K562 (cell line): ENCODE results near the gene KLHL30. TPM values are rescaled to one million over a fixed set of nuclear protein-coding genes. Genes with fewer than 3 reads are reported as not detected.

Experiments used
- ATAC-seq: fragments of 200-7000 bp; cut with Tn5 transposase; 3 replicates; pipeline ENCODE4 v1.9.1; 2020; ENCODE audit warnings: moderate library complexity
- BruUV-seq: library from RNA; stranded (reverse); fragments of 400-500 nt; replicated peaks from 2 replicates; lab custom pipeline; 2021; lab: Mats Ljungman, UMichigan
- CTCF ChIA-PET: fragments of 300-600 bp; formaldehyde crosslinking; extraction: SDS; loops from one replicate; lab custom pipeline; 2021; ENCODE audit warnings: low intra/inter-chr PET ratio; lab: Yijun Ruan, JAX
- POLR2A ChIA-PET: fragments of 300-600, 350-650 bp; sonication (Branson Sonifier 250); formaldehyde crosslinking; extraction: SDS; loops from one replicate; lab custom pipeline; 2021; ENCODE audit warnings: antibody characterized with exemption, inconsistent platforms; lab: Yijun Ruan, JAX
- DNase-seq, 4 experiments: peaks; one replicate each; pipeline versions ENCODE4 v3.0.0 to v3.0.0-alpha.2; 2011 to 2018; ENCODE audit warnings: low spot score in 3 of 4, mixed read lengths in 3 of 4; ENCODE audit errors: extremely low read depth in 1 of 4
- FAIRE-seq: peaks from 2 replicates; lab custom pipeline; 2011; peaks lifted over from hg19 to GRCh38; lab: Jason Lieb, UNC
- H2AFZ ChIP-seq: 2 replicates; pipeline ENCODE4 v1.6.0; 2011; ENCODE audit warnings: low read depth, low read length, control low read depth, inconsistent platforms
- H3K27ac ChIP-seq: fragments of 200-600 bp; 3 replicates; pipeline ENCODE4 v1.8.0; 2011; ENCODE audit warnings: low read depth, mild to moderate bottlenecking, control low read depth, inconsistent platforms, low read length, moderate library complexity, mixed read lengths; ENCODE audit errors: extremely low read depth
- H3K27me3 ChIP-seq, 2 experiments: fragments of 300-600 bp in 1 of 2; 2 replicates in 1 of 2; 3 replicates in 1 of 2; pipeline versions ENCODE4 v1.6.0 to v1.8.0; 2011; ENCODE audit warnings: inconsistent platforms in 2 of 2, low read length in 2 of 2, mild to moderate bottlenecking in 1 of 2, mixed read lengths in 1 of 2, moderate library complexity in 1 of 2; ENCODE audit not compliant: control insufficient read depth in 2 of 2, insufficient read depth in 2 of 2
- H3K36me3 ChIP-seq: fragments of 300-600 bp; 3 replicates; pipeline ENCODE4 v1.8.0; 2011; ENCODE audit warnings: mild to moderate bottlenecking, low read length, inconsistent platforms; ENCODE audit not compliant: control insufficient read depth, insufficient read depth
- H3K4me1 ChIP-seq, 2 experiments: fragments of 200-600 bp in 1 of 2; replicated peaks in 1 of 2; 2 replicates in 1 of 2; 3 replicates in 1 of 2; pipeline versions ENCODE4 v1.5.1 to v1.8.0; 2011; ENCODE audit warnings: inconsistent platforms in 2 of 2, low read length in 2 of 2, mild to moderate bottlenecking in 1 of 2, mixed read lengths in 1 of 2, moderate library complexity in 1 of 2; ENCODE audit not compliant: control insufficient read depth in 2 of 2, insufficient read depth in 2 of 2
- H3K4me2 ChIP-seq: 2 replicates; pipeline ENCODE4 v1.6.1; 2011; ENCODE audit warnings: low read length, control low read depth, inconsistent platforms, mixed read lengths; ENCODE audit not compliant: insufficient read depth
- H3K4me3 ChIP-seq: fragments of 200-600 bp; sonication (generic), shearing (Covaris generic); 2 replicates; pipeline ENCODE4 v1.5.1; 2016; ENCODE audit warnings: control low read depth, inconsistent platforms
- H3K79me2 ChIP-seq: fragments of 200-600 bp; 3 replicates; pipeline ENCODE4 v1.8.0; 2011; ENCODE audit warnings: low read length, inconsistent platforms; ENCODE audit not compliant: control insufficient read depth, insufficient read depth
- H3K9ac ChIP-seq, 2 experiments: 2 replicates each; pipeline versions ENCODE4 v1.6.0 to v1.6.1; 2011; ENCODE audit warnings: low read depth in 2 of 2, low read length in 2 of 2, control low read depth in 1 of 2, inconsistent platforms in 1 of 2, mild to moderate bottlenecking in 1 of 2, mixed read lengths in 1 of 2; ENCODE audit not compliant: insufficient read depth in 1 of 2
- H3K9me1 ChIP-seq: one replicate; pipeline ENCODE4 v1.6.0; 2011; ENCODE audit warnings: inconsistent platforms, mild to moderate bottlenecking, low read length, moderate library complexity; ENCODE audit not compliant: control insufficient read depth, insufficient read depth
- H3K9me3 ChIP-seq: replicated peaks from 2 replicates; pipeline ENCODE4 v1.5.1; 2011; ENCODE audit warnings: low read depth, low read length, inconsistent platforms; ENCODE audit not compliant: control insufficient read depth, insufficient read depth
- H4K20me1 ChIP-seq: replicated peaks from 2 replicates; pipeline ENCODE4 v1.6.1; 2011; ENCODE audit warnings: low read length, inconsistent platforms, mixed read lengths; ENCODE audit not compliant: control insufficient read depth, insufficient read depth
- BCOR ChIP-seq: fragments of 450-650 bp; IDR thresholded peaks from 2 replicates; pipeline ENCODE4 v1.6.1; 2016
- FOXP1 ChIP-seq: sonication (generic); formaldehyde crosslinking; IDR thresholded peaks from 2 replicates; pipeline ENCODE4 v1.8.0; 2022; ENCODE audit warnings: mild to moderate bottlenecking, missing genetic modification reagents
- KDM1A ChIP-seq, 2 experiments: fragments of 450-650 bp; IDR thresholded peaks; 2 replicates each; pipeline ENCODE4 v1.6.1; 2016; ENCODE audit warnings: mild to moderate bottlenecking in 2 of 2
- NCOA4 ChIP-seq: fragments of 450-650 bp; IDR thresholded peaks from 2 replicates; pipeline ENCODE4 v1.6.1; 2018; ENCODE audit warnings: mild to moderate bottlenecking; ENCODE audit not compliant: partially characterized antibody
- PHF8 ChIP-seq: fragments of 200-600 bp; sonication (generic); IDR thresholded peaks from 2 replicates; pipeline ENCODE4 v1.6.1; 2012; ENCODE audit warnings: mixed run types, mild to moderate bottlenecking, inconsistent platforms, low read length, moderate library complexity, borderline replicate concordance
- SMARCA5 ChIP-seq: fragments of 450-650 bp; IDR thresholded peaks from 2 replicates; pipeline ENCODE4 v1.6.1; 2016
- SOX6 ChIP-seq: fragments of 450-650 bp; IDR thresholded peaks from 2 replicates; pipeline ENCODE4 v1.6.1; 2014; ENCODE audit warnings: mild to moderate bottlenecking
- ZNF695 ChIP-seq: fragments of 450-650 bp; formaldehyde crosslinking; IDR thresholded peaks from 2 replicates; pipeline ENCODE4 v1.4.0; 2020; ENCODE audit warnings: mild to moderate bottlenecking, moderate library complexity
- ZNF707 ChIP-seq: fragments of 250-450 bp; sonication (Bioruptor Pico); conservative IDR thresholded peaks from 2 replicates; pipeline ENCODE4 v1.8.0; 2022; ENCODE audit warnings: inconsistent platforms, mild to moderate bottlenecking, moderate library complexity
- WGBS: fragments of 100-300 bp; shearing (Covaris generic); methylation state at CpG from one replicate; pipeline ENCODE4 v1.1.6; 2016; ENCODE audit warnings: low coverage, mixed read lengths; ENCODE audit not compliant: insufficient coverage; ENCODE audit errors: missing lambda C conversion rate; 5-methylcytosine and 5-hydroxymethylcytosine counted together
- in situ Hi-C: fragments of 300-500 bp; cut with MboI; formaldehyde crosslinking; loops from 4 replicates; pipeline ENCODE4 v1.15.0; 2018; ENCODE audit warnings: inconsistent platforms, mixed read lengths
- intact Hi-C: fragments of 100-400 bp; cut with micrococcal nuclease; formaldehyde crosslinking; loops from 2 replicates; pipeline ENCODE4 v1.14.2; 2022
- polyA plus RNA-seq, 8 experiments: library from polyadenylated mRNA; depleted of rRNA in 4 of 8; stranded (reverse) in 5 of 8; unstranded in 3 of 8; fragments of >200 nt; fragmentation: Nextera tagmentation in 2 of 8; fragmentation: Illumina TruSeq in 1 of 8; extraction: Ambion mirVana in 2 of 8; extraction: Trizol in 1 of 8; gene quantifications; 2 replicates each; pipeline versions ENCODE4 v1.2.1 to v1.2.3, GENCODE V29; 2011 to 2014; ENCODE audit warnings: inconsistent platforms in 1 of 8, missing spikeins in 1 of 8
- total RNA-seq, 7 experiments: library from RNA; depleted of rRNA in 6 of 7; stranded (reverse); fragments of >200 nt in 6 of 7; fragmentation: Illumina TruSeq in 2 of 7; extraction: Trizol in 2 of 7; gene quantifications; 2 replicates each; pipeline versions ENCODE4 v1.2.1 to v1.2.3, GENCODE V29; 2011 to 2021; ENCODE audit warnings: low replicate concordance in 1 of 7
- TF ChIP-seq, protein P1 (sequence below): fragments of 250-450 bp; sonication (Bioruptor Pico); IDR thresholded peaks from 2 replicates; pipeline ENCODE4 v1.8.0; 2022; ENCODE audit warnings: moderate library complexity, mild to moderate bottlenecking, inconsistent platforms
- TF ChIP-seq, protein P2 (sequence below): fragments of 450-650 bp; formaldehyde crosslinking; IDR thresholded peaks from 2 replicates; pipeline ENCODE4 v1.4.0; 2022; ENCODE audit warnings: mild to moderate bottlenecking, moderate library complexity

The KLHL30 gene
- total and polyA plus RNA-seq, 9 of the 15 experiments (the other 6 are each of a cell fraction or from before 2014, with no cell fraction given): 0.04 TPM; not detected in 8

DNA sequence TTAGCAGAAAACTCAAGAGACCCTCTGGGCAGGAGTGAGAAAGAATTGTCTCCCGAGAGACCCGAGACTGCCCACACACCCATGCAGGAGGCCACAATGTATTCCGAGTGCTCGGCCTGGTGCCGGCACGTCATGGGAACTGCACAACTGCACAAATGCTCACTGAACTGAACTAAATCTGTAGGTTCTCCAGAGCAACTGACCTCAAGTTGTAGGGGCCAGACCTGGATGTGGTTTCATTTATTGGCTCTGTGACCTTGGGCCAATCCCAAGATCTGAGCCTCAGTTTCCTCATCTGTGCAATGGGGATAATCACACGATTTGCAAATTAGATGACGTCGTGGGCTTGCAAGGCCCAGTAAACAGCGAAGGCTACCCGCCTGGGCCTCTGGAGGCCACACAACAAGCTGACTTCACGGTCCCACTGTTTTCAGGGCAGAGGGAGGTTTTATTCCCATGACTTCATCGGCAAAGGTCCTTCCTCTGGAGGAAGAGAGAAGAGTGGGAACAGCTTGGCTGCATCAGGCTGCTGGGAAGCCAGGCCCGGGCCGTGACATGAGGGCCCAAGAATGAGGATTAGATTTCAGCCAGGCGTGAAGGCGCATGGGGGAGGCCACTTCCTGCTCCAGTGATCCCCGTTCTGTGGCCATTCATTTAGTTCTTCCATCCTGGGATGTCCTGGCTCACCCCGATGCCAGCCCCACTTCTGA is 16.7 kb downstream of the KLHL30 start:
- H3K4me3 ChIP-seq: no peak overlapping the region
- intact Hi-C loops (no loop called here), in situ Hi-C loops (no loop called here)
- no peaks in the 10 kb centered on the region for H3K27me3 ChIP-seq
- no TSS peak for BruUV-seq
- no peaks in the 10 kb centered on the region for H3K9me3 ChIP-seq
- peaks cover 0 to 43% of the 10 kb centered on the region in 2 experiments; a peak in 2 of 5 replicates for H3K4me1 ChIP-seq
- H3K79me2 ChIP-seq: no peaks in the 10 kb centered on the region
- H3K9me1 ChIP-seq: no peaks in the 10 kb centered on the region
- ATAC-seq: no peak
- no peaks in the 10 kb centered on the region for H4K20me1 ChIP-seq
- no peak overlapping the region for H3K4me2 ChIP-seq
- no peaks in the 10 kb centered on the region for H3K36me3 ChIP-seq
- no peak overlapping the region for H3K27ac ChIP-seq
- H2AFZ ChIP-seq: no peak overlapping the region
- CTCF ChIA-PET: no interaction called here
- no peak overlapping the region; a peak in 1 of 4 replicates for H3K9ac ChIP-seq
- DNase-seq: no peak
- POLR2A ChIA-PET: no interaction called here
- no peak for TF ChIP-seq ZNF707
- TF ChIP-seq, protein P1, sequence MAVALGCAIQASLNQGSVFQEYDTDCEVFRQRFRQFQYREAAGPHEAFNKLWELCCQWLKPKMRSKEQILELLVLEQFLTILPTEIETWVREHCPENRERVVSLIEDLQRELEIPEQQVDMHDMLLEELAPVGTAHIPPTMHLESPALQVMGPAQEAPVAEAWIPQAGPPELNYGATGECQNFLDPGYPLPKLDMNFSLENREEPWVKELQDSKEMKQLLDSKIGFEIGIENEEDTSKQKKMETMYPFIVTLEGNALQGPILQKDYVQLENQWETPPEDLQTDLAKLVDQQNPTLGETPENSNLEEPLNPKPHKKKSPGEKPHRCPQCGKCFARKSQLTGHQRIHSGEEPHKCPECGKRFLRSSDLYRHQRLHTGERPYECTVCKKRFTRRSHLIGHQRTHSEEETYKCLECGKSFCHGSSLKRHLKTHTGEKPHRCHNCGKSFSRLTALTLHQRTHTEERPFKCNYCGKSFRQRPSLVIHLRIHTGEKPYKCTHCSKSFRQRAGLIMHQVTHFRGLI (CRISPR knock-in tag): no peak
- TF ChIP-seq ZNF695 (CRISPR knock-in tag): no peak
- no peak for TF ChIP-seq PHF8
- 0 out of 2 replicates have a peak, but pooled peaks have one; percentile 47 for TF ChIP-seq BCOR
- no peak for TF ChIP-seq NCOA4
- no peak for TF ChIP-seq SOX6
- 0 out of 4 replicates have a peak, but pooled peaks of 1 of the 2 experiments have one; percentile 33 for TF ChIP-seq KDM1A (IDR thresholded peaks at IDR 0.05)
- TF ChIP-seq FOXP1 (CRISPR knock-in tag): no peak
- TF ChIP-seq, protein P2, sequence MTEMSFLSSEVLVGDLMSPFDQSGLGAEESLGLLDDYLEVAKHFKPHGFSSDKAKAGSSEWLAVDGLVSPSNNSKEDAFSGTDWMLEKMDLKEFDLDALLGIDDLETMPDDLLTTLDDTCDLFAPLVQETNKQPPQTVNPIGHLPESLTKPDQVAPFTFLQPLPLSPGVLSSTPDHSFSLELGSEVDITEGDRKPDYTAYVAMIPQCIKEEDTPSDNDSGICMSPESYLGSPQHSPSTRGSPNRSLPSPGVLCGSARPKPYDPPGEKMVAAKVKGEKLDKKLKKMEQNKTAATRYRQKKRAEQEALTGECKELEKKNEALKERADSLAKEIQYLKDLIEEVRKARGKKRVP (CRISPR knock-in tag): no peak
- 0 out of 2 replicates have a peak, but pooled peaks have one; percentile 16 for TF ChIP-seq SMARCA5
- 58% methylated on average over 14 of the region's 19 CpGs for WGBS
- no peak for FAIRE-seq
